ENCODE results near the gene ANKRD27. TPM values are rescaled to one million over a fixed set of nuclear protein-coding genes. Genes with fewer than 3 reads are reported as not detected.

ANKRD27 gene
- total RNA-seq, 1 donor from 2014 or later = 23.3 TPM

Small RNAs within 50 kb of the gene (small RNA-seq; reads per million reads assigned to genes)
- gene RN7SL789P (ENCODE audit: low replicate concordance) (not detected), gene SNORA68B (ENCODE audit: low replicate concordance) (0.12 reads per million)

Other genes starting within 250 kb of the ANKRD27 start
- 38.7 TPM for gene PDCD5, start 94.0 kb downstream of the ANKRD27 start, total RNA-seq
- 0.89 TPM for gene RGS9BP, start 668 bp upstream of the ANKRD27 start, total RNA-seq
- gene NUDT19, start 16.6 kb upstream of the ANKRD27 start, total RNA-seq = 9.5 TPM
- 0.59 TPM for gene TDRD12, start 44.6 kb upstream of the ANKRD27 start, total RNA-seq
- gene SLC7A9, start 194.6 kb upstream of the ANKRD27 start, total RNA-seq = 0.10 TPM

Measured in skin of body (tissue), 2 donors.